GM21515 (cell line): ENCODE measurements around the gene WDFY4.

Experiments
- ATAC-seq: cut with Tn5 transposase; IDR thresholded peaks from one replicate; pipeline ENCODE4 v1.9.1; 2021; ENCODE audit not compliant: unreplicated experiment

Gene WDFY4

DNA sequence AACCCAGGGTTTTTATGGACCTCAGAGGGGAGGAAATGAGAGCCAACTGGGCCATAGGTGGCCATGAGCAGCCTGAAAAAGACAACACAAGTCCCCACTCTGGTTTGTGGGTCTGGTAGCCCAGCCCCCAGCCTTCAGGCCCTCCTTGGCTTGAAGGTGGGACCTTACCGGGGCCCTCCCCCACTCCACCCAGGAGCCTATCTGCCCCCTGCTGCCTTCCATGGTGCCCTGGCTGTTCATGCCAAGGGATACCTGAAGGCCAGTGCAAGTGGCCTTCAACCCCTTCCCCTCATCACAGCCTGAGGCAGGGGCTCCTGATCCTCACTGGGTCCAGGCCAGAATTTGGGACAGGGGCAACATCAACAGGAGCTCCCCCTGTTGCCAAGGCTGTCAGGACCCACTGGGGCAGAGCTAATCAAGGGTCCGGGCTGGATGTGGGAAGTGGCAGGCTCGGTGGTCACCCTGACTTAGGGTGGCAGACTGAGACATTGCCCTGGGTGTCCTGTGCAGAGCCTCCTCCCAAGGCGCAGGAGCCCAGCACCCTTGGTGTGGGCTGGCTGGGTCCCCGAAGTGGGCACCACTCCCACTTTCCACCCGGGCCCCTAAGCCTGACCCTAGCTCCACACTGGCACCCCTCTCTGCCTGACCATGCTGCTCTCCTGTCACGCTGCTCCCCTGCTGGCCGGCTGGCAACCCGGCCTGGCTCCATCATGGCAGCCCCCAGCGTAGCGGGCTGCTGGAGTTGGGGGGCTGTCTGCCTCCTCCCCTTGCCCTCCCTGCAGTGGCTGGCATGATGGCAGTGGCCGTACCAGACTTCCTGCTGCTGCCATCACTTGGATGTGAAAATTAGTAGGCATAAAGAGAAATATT, 6.4 kb downstream of the WDFY4 start:
- no peak for ATAC-seq

DNA sequence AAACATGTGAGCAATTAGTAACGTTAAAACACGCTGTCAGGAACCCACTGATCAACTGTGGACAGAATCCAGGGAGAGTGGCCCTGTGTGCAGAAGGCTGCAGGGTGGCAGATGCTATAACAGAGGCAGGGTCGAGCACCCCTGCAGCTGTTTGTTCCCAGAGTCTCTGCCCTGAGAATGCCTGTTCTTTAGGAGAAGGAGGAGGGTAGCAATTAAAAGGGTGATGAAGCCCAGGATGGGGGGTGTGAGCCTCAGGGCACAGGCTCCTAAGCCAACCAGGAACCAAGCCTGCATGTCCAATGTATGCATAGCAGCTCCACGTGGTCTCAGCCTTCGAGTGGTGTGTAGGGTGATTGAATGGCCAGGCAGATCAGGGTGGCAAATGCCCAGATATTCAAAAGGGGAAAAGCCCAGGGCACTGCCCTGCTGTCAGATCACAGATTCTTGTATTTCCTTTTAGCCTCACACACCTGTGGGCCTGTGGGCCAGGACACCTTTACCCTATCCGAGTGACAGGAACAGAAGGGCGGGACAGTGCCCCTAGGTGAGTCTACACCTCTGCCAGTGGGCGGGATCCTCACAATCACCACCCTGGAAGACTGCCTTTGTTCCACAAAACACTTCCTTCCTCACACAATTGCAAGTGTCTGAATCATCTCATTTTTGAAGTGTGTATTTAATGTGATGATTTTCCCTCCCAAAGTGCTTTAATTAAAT, 7.3 kb downstream of the WDFY4 start:
- ATAC-seq = no peak

DNA sequence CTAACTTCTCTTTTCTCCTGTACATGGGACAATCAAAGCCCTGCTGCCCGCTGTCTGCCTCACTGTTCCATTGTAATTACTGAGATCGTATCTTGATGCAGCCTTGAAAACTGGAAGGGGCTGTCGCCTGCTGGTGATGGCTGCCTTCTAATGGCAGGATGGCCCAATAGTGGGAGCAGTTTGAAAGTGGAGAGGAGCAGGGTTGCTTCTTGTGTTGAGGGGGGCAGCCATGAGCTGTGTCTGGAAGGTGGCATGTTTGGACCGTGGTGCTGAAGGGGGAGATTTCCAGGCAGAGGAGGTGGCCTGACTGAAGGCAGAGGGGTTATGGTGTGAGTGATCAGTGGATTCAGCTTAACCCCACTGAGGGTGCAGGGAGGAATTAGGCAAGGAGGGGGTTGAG, 8.1 kb downstream of the WDFY4 start:
- no peak for ATAC-seq

DNA sequence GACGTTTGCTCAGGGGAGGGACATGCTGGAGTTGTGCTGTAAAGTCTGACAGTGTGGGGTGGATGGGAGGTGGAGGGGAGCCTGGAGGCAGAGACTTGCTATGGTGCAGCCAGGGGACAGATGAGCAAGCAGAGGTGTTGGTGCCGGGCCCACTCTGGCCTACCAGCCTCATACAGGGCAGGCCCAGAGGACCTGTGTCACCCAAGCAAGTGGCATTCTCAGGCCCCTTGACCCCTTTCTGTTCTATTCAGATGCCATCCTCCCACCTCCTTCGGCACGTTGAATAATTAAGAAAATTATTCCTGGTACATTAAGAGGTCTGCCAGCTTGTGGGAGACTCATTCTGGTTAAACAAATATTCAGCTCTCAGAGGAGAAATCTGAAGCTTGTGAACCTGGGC, 8.5 kb downstream of the WDFY4 start:
- no peak for ATAC-seq

DNA sequence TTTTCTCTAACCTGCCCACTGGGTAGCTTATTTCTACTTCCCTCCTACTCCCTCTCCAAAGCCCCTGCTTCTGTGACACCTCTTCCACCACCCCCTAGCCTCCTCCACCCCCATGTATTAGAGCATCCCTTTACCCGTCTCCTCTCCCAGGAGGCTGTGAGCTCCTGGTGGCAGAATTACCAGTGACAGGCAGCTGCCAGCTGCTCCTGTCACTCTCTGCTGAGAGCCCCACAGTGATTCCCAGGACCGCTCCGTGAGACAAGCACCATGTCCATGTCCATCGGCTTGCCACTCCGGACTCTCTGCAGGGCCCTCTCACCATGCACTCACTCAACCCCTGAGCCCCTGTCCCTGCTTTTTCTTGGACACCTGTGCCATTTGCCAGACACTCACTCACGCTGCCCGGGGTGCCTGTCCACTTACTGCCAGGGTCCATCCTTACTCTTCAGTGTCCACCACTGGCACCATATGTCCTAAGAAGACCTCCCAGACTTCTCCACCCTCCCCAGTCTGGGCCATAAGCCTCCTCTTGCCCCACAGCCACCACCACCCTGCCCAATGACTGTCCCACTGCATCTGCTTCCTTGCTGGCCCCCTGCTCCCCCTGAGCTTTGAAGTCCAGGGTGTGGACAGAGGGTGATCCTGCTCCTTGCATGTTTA, 9.8 kb downstream of the WDFY4 start:
- no peak for ATAC-seq

DNA sequence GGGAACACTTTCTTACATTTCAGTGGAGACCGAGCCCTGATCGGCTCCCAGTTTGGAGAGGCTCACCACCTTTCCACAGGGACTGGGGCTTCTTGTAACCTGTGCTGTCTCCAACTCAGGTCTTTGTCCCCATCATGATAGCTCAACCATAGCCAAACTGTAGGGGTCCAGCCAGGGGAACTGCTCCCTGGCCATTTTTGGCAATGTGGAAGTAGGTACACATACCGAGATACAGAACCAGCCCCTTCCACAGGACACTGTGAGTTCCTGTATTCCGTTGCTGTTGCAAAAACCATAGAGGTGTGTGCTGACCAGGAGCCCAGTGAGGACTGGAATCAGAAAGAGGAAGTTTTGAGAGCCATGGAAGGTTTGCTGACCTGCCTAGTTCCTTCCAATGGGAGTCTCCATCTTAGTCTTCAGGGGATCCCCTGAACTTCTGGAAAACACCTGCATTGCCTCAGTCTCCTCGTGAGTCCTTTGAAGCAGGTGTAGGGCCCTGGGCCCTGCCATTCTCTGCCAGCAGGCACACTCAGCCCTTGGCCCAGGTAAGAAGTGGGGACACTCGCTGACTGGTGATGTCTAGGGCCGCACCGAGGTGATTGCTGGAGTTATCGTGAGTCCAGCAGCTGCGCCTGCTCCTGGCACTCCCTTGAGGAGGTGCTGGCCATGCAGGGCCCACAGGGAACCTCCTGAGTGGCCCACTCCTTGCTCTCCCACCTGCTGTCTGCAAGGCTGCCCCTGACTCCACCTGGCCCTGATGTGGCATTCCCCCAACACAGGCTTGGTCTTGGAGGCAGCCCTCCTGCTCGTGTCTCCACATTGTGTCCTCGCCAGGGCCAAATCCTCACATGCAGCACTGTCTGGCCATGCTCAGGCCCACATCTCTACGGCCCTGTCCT, 11.2 kb downstream of the WDFY4 start:
- no peak for ATAC-seq

DNA sequence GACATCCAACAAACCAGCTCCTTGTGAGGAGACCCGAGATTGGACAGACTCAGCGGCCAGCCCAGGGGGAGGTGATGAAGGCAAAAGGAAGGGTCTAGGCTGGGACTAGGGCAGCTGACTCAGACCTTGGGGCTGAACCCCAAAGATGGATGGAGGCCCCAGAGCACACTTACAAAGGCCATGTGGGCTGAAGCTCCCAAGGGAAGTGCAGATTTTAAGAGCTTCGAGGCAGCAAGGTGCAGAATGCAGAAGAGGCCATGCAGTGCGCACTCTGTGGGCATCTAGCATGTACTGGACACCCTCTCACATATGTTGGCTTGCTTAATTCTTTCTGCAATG, 11.8 kb downstream of the WDFY4 start:
- no peak for ATAC-seq

DNA sequence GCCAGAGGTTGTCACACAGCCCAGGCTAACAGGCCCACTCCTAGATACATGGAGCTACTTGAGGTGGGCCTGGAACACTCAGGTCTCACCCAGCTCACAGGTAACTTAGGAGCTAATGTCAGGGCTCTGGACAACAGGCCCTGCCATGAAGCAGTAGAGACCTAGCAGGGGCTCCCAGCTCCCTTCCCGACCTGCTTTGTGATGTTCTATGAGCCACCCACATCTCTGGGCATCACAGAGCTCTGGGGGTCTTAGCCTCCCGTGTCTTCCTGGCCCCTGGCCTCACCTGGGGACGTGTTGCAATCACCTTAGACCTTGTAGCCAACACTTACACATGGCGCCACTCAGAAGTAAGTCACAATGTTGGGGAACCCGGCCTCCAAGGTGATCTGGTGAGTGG, 12.4 kb downstream of the WDFY4 start:
- ATAC-seq = no peak

DNA sequence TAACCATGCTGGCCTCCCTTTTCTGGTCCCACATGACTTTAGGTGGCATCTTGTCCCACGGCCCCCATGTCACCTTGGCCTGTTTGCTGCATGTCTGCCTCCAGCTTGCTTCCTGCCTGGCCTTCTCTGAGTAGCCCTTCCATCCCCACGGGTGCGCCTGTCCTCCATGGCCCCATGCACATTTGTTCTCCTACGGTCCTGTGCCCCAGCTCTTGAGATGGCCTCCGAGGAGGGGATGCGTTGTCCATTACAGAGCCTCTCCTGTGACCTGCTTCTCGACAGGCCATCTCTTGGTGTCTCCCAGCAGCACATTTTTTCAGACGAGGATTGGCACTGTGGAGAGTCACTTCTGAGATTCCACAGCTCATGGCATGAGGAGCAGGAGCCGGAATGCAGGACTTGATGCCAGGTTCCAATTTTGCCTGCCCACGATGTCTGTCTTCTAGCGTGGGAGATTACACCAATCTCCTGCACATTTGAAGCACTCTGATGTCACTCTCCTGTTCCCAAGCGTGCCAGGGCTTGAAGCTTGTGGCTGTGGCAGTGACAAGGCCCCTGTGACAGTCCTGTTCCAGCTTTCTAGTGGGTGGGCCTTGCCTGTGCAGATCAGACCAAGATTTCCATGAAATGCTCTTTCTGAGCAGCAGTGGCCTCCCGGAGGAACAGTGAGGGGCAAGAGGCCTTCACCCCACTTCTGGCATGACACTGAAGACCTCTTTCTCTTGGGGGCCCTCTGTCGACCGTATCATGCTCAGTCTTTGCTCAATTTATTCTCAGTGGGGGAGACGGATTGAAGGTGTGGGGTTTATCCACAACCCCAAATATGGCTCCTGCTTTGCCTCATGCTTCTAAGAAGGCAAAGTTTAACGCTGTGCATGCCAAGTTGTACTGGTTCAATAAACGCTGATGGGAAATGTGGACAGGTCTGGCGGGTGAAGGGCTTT, 13.4 kb downstream of the WDFY4 start:
- no peak for ATAC-seq

DNA sequence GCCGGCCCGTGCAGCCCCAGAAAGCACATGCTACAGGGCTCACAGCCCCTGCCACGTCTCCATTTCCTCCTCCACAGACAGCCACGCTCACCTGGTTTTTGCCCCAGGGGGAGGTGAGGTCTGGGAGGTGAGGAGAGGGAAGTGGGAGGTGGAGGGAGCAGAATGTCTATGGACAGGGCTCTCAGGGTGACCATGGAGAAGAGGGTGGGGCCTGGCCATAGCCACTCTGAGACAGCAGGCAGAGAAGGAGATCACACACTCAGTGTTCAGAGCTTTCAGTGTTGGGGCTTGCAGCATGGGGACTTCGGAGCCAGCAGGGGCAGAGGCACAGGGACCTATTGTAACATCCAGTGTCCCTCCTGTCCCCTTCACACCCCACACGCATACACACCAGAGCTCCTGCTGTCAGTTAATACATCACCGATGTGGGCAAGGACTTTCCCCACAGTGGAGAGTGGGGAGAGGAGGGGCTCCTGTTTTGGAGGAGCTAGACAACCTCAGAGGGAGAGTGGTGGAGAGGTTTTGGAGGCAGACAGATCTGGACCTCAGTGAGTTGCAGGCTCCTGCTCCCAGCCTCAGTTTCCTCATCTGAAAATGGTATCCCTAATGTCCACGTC, 14.4 kb downstream of the WDFY4 start:
- no peak for ATAC-seq

DNA sequence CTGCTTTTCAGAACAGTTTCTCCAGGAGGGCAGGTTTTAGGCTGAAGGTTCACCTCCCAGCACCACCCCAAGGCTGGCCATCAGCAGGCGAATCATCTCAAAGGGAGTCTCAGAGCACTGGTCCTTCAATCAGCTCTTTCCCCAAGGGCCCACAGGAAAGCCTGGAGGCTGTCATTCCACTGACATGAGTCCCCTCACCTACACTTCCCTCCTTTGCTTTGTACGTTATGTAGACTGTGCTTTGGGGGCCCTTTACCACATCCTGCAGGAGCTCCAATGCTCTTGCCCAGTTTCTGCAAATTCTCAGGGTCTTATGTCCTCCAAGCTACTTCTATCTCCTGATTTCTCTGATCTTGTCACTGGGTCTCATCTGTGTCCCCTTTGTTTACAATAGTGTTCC, 15.4 kb downstream of the WDFY4 start:
- ATAC-seq = no peak

DNA sequence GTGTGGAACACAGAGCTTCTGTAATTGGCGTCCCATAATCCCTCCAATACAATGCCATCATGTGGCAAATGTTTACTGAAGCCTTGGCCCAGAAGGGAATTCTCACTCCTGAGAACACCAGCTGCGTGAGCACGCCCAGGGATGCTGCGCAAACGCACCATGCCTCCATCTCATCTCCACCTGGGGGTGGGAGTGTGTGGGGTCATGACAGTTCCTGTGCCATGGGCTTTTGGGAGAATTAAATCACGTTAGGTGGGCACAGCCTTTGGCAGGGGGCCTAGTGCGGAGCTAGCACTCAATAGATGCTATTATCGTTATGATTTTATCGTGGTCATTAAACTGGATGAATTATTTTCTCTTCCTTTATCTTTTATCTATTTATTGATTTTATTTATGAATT, 15.8 kb downstream of the WDFY4 start:
- no peak for ATAC-seq

DNA sequence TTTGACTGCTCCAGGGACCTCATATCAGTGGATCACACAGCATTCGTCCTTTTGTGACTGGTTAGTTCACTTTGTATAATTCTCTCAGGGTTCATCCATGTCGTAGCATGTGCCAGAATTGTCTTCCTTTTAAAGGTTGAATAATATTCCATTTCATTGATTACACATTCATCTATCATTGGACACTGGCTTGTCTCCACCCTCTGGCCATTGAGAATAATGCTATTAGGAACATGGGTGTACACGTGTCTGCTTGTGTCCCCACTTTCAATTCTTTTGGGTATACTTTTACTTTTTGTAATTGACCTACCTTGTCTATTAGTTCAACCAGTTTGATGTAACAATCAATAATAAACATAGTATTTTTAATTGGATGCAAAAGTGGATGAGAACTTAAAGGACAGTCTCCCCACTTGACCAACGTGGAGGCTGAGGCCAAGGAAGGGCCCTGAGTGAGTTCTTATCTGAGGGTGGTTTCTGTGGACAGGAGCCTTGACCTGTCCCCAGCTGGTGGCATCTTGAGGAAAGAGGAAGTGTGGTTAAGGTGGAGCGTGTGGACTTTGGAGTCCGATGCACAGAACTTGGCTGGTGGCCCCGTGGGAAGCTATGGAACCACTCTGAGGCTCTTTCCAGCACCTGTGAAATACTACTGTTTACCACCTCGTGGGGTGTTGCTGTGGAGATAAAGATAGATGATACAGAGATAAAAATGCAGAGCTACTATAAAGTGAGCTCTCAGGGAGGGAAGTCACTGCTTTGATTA, 16.6 kb downstream of the WDFY4 start:
- no peak for ATAC-seq

DNA sequence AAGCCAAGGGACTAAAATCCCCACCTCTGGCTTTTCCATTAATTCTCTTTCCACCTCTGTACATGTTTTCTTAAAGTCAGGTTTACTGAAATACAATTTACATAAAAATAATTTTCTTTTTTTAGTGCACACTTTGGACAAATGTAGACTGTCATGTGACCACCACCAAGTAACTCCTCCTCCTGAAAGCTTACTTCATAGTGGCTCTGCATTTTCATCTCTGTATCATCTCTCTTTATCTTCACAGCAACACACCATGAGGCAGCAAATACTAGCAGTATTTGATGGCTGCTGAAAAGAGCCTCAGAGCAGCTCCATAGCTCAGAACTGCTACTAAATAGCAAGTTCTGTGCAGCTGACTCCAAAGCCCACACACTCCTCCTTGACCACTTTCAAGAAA, 17.3 kb downstream of the WDFY4 start:
- no peak for ATAC-seq

DNA sequence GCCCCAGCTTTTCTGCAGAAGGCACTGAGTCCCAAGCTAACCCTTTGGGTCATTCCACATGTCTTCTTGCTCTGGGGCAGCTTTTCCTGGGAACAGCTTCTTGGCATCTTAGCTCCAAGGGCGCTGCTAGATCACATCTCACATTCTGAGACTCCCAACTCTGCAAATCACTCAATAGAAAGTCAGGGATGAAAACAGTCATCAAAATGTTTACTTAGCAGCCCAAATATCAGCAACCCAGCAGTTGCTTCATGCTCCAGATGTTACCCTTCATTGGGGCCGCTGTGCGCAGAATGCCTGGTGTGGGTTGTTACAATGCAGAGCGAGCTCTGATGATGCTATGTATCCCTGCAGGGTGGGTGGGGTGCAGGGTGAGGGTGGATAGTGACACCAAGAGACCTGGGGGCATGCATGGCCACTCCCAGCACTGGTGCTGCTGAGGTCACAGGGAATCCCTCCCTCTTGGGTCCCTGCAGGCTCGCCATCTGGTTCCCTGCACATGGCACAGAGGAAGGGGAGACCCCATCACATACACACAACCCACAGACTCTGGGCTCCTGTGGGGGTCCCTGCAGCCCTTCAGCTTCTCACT, 19.0 kb downstream of the WDFY4 start:
- ATAC-seq = no peak

DNA sequence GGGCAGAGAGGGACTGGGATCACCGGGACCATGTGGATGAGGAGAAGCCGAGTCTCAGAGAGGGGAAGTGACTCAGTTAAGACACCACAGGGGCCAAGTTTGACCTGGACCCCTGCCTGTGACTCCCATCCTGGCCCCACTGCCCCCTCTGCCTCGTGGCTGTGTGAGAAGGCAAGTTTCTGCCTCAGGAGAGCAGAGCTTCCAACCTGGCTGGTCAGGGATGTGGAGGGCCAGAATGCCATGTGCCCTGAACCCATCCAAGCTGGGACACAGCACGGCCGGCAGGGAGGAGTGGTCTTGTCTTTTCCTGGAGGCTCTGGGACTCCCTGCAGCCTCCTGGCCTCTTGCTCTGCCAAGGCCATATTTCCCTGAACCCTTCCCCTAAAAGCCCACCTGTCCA, 19.5 kb downstream of the WDFY4 start:
- ATAC-seq = no peak

DNA sequence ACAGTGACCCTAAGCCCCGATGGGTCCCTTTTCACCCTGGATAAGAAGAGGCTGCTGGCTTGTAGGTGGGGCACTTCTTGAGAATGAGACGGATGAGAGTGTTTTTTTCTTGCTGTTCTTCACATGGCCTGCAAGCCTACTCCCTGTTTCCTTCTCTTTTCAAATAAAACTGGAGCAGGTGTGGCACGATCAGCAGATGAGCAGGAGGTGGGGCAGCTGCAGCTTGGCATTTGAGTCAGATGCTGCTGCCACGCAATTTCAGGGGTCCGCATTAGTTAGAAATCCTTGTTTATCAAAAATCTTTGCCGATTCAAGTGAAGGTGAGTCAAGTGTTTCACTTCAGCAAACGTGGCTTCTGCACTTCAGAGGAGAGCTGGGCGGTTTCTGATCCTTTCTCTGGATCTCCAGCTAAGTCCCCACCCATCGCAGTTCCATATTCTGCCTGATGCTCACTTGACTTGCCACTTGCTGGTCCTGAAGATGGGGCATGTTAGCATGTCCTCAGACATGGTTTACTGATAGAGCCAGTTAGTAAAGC, 20.8 kb downstream of the WDFY4 start:
- ATAC-seq = no peak

DNA sequence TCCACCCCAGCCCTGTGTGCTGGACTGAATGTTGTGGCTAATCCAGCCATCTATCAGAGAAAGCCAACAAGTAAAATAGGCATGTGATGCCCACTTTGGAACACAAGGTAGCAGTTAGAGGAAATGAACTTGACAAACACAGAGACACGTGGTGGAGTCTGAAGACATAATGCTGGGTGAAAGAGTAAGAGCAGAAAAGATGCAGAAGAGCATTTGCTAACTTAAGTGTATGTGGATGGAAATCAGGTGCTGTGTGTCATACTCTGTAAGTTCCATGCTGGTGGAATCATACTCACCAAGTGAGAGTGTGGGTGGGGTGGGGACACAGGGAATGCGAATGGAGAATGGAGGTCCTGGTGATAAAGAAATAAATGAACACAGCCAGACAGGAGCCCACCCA, 22.8 kb downstream of the WDFY4 start:
- ATAC-seq = no peak
